GM12878 (cell line): ENCODE results near the gene STARD10. TPM values are rescaled to one million over a fixed set of nuclear protein-coding genes. Genes with fewer than 3 reads are reported as not detected.

Experiments used
- ATAC-seq: fragments of 200-7000 bp; cut with Tn5 transposase; 3 replicates; pipeline ENCODE4 v1.9.1; 2020; ENCODE audit warnings: mild to moderate bottlenecking, moderate library complexity
- BruUV-seq: library from RNA; stranded (reverse); fragments of 400-500 nt; replicated peaks from 2 replicates; lab custom pipeline; 2021; lab: Mats Ljungman, UMichigan
- CTCF ChIA-PET: fragments of 300-600 bp; sonication (Branson Sonifier 250); formaldehyde crosslinking; extraction: SDS; loops from one replicate; lab custom pipeline; 2021; ENCODE audit warnings: inconsistent platforms; lab: Yijun Ruan, JAX
- POLR2A ChIA-PET: fragments of 350-600 bp; formaldehyde crosslinking; extraction: SDS; loops from one replicate; lab custom pipeline; 2021; ENCODE audit warnings: inconsistent platforms; lab: Charles Lee
- RAD21 ChIA-PET: fragments of 300-600 bp; sonication (Branson Sonifier 250); formaldehyde crosslinking; loops from one replicate; lab custom pipeline; 2023; ENCODE audit warnings: antibody characterized with exemption; ENCODE audit not compliant: unreplicated experiment; lab: Charles Lee
- SMC1A ChIA-PET: fragments of 300-600 bp; sonication (Branson Sonifier 250); formaldehyde crosslinking; loops from one replicate; lab custom pipeline; 2023; ENCODE audit not compliant: unreplicated experiment, uncharacterized antibody; lab: Charles Lee
- DNase-seq: peaks from one replicate; pipeline ENCODE4 v3.0.0-alpha.2; 2011; ENCODE audit warnings: low read depth, low spot score
- FAIRE-seq: peaks from 3 replicates; lab custom pipeline; 2011; peaks lifted over from hg19 to GRCh38; lab: Jason Lieb, UNC
- H2AFZ ChIP-seq: 2 replicates; pipeline ENCODE4 v1.6.0; 2011; ENCODE audit warnings: low read depth, low read length, control low read depth; ENCODE audit not compliant: control insufficient read depth
- H3K27ac ChIP-seq: 2 replicates; pipeline ENCODE4 v1.5.1; 2011; ENCODE audit warnings: control low read depth; ENCODE audit not compliant: control insufficient read depth, insufficient read depth
- H3K27me3 ChIP-seq, 2 experiments: replicated peaks in 1 of 2; 2 replicates each; pipeline versions ENCODE4 v1.6.0 to v1.6.1; 2011; ENCODE audit warnings: low read length in 1 of 2; ENCODE audit not compliant: control insufficient read depth in 2 of 2, insufficient read depth in 2 of 2
- H3K36me3 ChIP-seq, 2 experiments: 2 replicates each; pipeline ENCODE4 v1.5.1; 2011; ENCODE audit warnings: low read length in 1 of 2; ENCODE audit not compliant: control insufficient read depth in 2 of 2, insufficient read depth in 2 of 2
- H3K4me1 ChIP-seq: 2 replicates; pipeline ENCODE4 v1.6.1; 2011; ENCODE audit warnings: mild to moderate bottlenecking, low read length, moderate library complexity, mixed read lengths; ENCODE audit not compliant: control insufficient read depth, insufficient read depth
- H3K4me2 ChIP-seq: 2 replicates; pipeline ENCODE4 v1.6.0; 2011; ENCODE audit warnings: control low read depth; ENCODE audit not compliant: control insufficient read depth, insufficient read depth
- H3K4me3 ChIP-seq: fragments of 200-600 bp; sonication (generic); 2 replicates; pipeline ENCODE4 v1.5.1; 2016
- H3K79me2 ChIP-seq: 2 replicates; pipeline ENCODE4 v1.6.0; 2011; ENCODE audit warnings: low read length; ENCODE audit not compliant: control insufficient read depth, insufficient read depth
- H3K9ac ChIP-seq: 2 replicates; pipeline ENCODE4 v1.8.0; 2011; ENCODE audit warnings: low read length, control low read depth, mixed read lengths; ENCODE audit not compliant: control insufficient read depth, insufficient read depth
- H3K9me3 ChIP-seq: replicated peaks from 3 replicates; pipeline ENCODE4 v1.5.1; 2011; ENCODE audit warnings: mild to moderate bottlenecking, low read length; ENCODE audit not compliant: control insufficient read depth, insufficient read depth
- H4K20me1 ChIP-seq: 2 replicates; pipeline ENCODE4 v1.6.0; 2011; ENCODE audit not compliant: control insufficient read depth, insufficient read depth
- BMI1 ChIP-seq: fragments of 450-650 bp; IDR thresholded peaks from 2 replicates; pipeline ENCODE4 v1.6.1; 2016; ENCODE audit warnings: mild to moderate bottlenecking, moderate library complexity, borderline replicate concordance
- BRCA1 ChIP-seq: IDR thresholded peaks from 2 replicates; pipeline ENCODE4 v1.6.1; 2011; ENCODE audit warnings: low read depth, low read length, improper control_type of control experiment
- CBFB ChIP-seq: IDR thresholded peaks from 2 replicates; pipeline ENCODE4 v1.6.1; 2016; ENCODE audit warnings: antibody characterized with exemption, low read depth
- CHD2 ChIP-seq: IDR thresholded peaks from 2 replicates; pipeline ENCODE4 v1.6.1; 2011; ENCODE audit warnings: low read depth, low read length, improper control_type of control experiment, borderline replicate concordance
- CHD4 ChIP-seq: fragments of 200-600 bp; sonication (generic); IDR thresholded peaks from 2 replicates; pipeline ENCODE4 v1.6.1; 2016; ENCODE audit warnings: mild to moderate bottlenecking
- EGR1 ChIP-seq, 2 experiments: IDR thresholded peaks; 1 replicate in 1 of 2; 2 replicates in 1 of 2; pipeline ENCODE4 v1.6.1; 2011 to 2012; ENCODE audit warnings: low read depth in 2 of 2, low read length in 2 of 2, borderline replicate concordance in 1 of 2, mild to moderate bottlenecking in 1 of 2, moderate library complexity in 1 of 2
- HCFC1 ChIP-seq: fragments of 150-350 bp; IDR thresholded peaks from 2 replicates; pipeline ENCODE4 v1.6.1; 2014; ENCODE audit warnings: low read length
- IKZF1 ChIP-seq: fragments of 450-650 bp; conservative IDR thresholded peaks from 2 replicates; pipeline ENCODE4 v1.6.1; 2017; ENCODE audit warnings: antibody characterized with exemption, mild to moderate bottlenecking
- NR2C2 ChIP-seq: IDR thresholded peaks from 2 replicates; pipeline ENCODE4 v1.6.1; 2011; ENCODE audit warnings: borderline replicate concordance, low read depth; ENCODE audit not compliant: control insufficient read depth, insufficient read length
- POLR2AphosphoS5 ChIP-seq: IDR thresholded peaks from 2 replicates; pipeline ENCODE4 v1.6.1; 2011; ENCODE audit warnings: mild to moderate bottlenecking, low read length, inconsistent platforms
- STAT1 ChIP-seq: fragments of 450-650 bp; conservative IDR thresholded peaks from 2 replicates; pipeline ENCODE4 v1.6.1; 2014; ENCODE audit warnings: antibody characterized with exemption, mild to moderate bottlenecking
- TCF12 ChIP-seq: IDR thresholded peaks from 2 replicates; pipeline ENCODE4 v1.6.1; 2011; ENCODE audit warnings: low read depth, mild to moderate bottlenecking, low read length
- ZNF274 ChIP-seq: IDR thresholded peaks from one replicate; pipeline ENCODE4 v1.8.0; 2011; ENCODE audit not compliant: insufficient read length, insufficient read depth
- ZNF384 ChIP-seq: IDR thresholded peaks from 2 replicates; pipeline ENCODE4 v1.6.1; 2012; ENCODE audit warnings: low read depth, mild to moderate bottlenecking, low read length, improper control_type of control experiment, borderline replicate concordance
- WGBS: methylation state at CpG from one replicate; pipeline ENCODE4 v1.1.6; 2016; ENCODE audit warnings: low lambda C conversion rate; ENCODE audit not compliant: insufficient replicate concordance, insufficient coverage; ENCODE audit errors: missing lambda C conversion rate; 5-methylcytosine and 5-hydroxymethylcytosine counted together
- in situ Hi-C: fragments of 300-500 bp; cut with MboI; formaldehyde crosslinking; loops from 9 replicates; pipeline ENCODE4 v1.14.3; 2018; ENCODE audit warnings: mixed read lengths
- intact Hi-C: fragments of 100-400 bp; cut with micrococcal nuclease; formaldehyde crosslinking; loops from one replicate; pipeline ENCODE4 v1.14.2; 2022; ENCODE audit not compliant: unreplicated experiment
- polyA plus RNA-seq, 11 experiments: library from polyadenylated mRNA; depleted of rRNA in 4 of 11; unstranded in 6 of 11; stranded (reverse) in 5 of 11; fragments of >200 nt; fragmentation: Nextera tagmentation in 4 of 11; fragmentation: Illumina TruSeq in 1 of 11; extraction: Ambion mirVana in 4 of 11; extraction: Trizol in 1 of 11; gene quantifications; 1 replicate in 1 of 11; 2 replicates in 10 of 11; pipeline versions ENCODE4 v1.2.1 to v1.2.3, GENCODE V29; 2011 to 2016; ENCODE audit warnings: inconsistent platforms in 2 of 11, missing spikeins in 2 of 11, low read depth in 1 of 11
- total RNA-seq, 4 experiments: library from RNA; depleted of rRNA in 3 of 4; stranded (reverse); fragments of >200 nt in 3 of 4; fragmentation: Illumina TruSeq in 1 of 4; extraction: Trizol in 1 of 4; gene quantifications; 2 replicates each; pipeline versions ENCODE4 v1.2.1 to v1.2.3, GENCODE V29; 2013 to 2021
- TF ChIP-seq, protein P1 (sequence below): fragments of 450-650 bp; IDR thresholded peaks from 2 replicates; pipeline ENCODE4 v1.6.1; 2017; ENCODE audit warnings: antibody characterized with exemption, mild to moderate bottlenecking, moderate library complexity
- TF ChIP-seq, protein P2 (sequence below): fragments of 450-650 bp; formaldehyde crosslinking; IDR thresholded peaks from 2 replicates; pipeline ENCODE4 v1.4.0; 2020; ENCODE audit warnings: mild to moderate bottlenecking, moderate library complexity

The STARD10 gene
- total and polyA plus RNA-seq, 10 of the 15 experiments (the other 5 are each of a cell fraction or from before 2014, with no cell fraction given), result 0.15 to 43.2 (median 23.1) TPM

GRCh38 chr11:72758304-72758689 is 35.5 kb downstream of the STARD10 start (continued):
- TF ChIP-seq, protein P1, sequence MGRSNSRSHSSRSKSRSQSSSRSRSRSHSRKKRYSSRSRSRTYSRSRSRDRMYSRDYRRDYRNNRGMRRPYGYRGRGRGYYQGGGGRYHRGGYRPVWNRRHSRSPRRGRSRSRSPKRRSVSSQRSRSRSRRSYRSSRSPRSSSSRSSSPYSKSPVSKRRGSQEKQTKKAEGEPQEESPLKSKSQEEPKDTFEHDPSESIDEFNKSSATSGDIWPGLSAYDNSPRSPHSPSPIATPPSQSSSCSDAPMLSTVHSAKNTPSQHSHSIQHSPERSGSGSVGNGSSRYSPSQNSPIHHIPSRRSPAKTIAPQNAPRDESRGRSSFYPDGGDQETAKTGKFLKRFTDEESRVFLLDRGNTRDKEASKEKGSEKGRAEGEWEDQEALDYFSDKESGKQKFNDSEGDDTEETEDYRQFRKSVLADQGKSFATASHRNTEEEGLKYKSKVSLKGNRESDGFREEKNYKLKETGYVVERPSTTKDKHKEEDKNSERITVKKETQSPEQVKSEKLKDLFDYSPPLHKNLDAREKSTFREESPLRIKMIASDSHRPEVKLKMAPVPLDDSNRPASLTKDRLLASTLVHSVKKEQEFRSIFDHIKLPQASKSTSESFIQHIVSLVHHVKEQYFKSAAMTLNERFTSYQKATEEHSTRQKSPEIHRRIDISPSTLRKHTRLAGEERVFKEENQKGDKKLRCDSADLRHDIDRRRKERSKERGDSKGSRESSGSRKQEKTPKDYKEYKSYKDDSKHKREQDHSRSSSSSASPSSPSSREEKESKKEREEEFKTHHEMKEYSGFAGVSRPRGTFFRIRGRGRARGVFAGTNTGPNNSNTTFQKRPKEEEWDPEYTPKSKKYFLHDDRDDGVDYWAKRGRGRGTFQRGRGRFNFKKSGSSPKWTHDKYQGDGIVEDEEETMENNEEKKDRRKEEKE, result no peak

- Histone ChIP-seq H3K79me2 (peaks cover 14% of the 10 kb centered on the region), H3K4me2 (no peak overlapping the region), H2AFZ (no peak overlapping the region), H3K9ac (no peak overlapping the region), H3K36me3 (no peaks in the 10 kb centered on the region; a peak in 1 of 4 replicates), H3K27me3 (no peaks in the 10 kb centered on the region), H3K4me1 (peaks cover 15% of the 10 kb centered on the region), H4K20me1 (no peaks in the 10 kb centered on the region), H3K9me3 (no peaks in the 10 kb centered on the region), H3K4me3 (no peak overlapping the region), H3K27ac (no peak overlapping the region)
- RAD21 ChIA-PET, result no interaction called here
- in situ Hi-C loops (no loop called here), intact Hi-C loops (no loop called here)
- CTCF ChIA-PET, result no interaction called here
- SMC1A ChIA-PET, result no interaction called here
- no peak for DNase-seq
- WGBS, result 70% methylated on average over 4 of the region's 4 CpGs
- POLR2A ChIA-PET, result no interaction called here
- no TSS peak for BruUV-seq
- ATAC-seq, result no peak
- no peak for FAIRE-seq
- no peak for TF ChIP-seq CBFB
- TF ChIP-seq ZNF274, result no peak
- no peak for TF ChIP-seq IKZF1
- no peak for TF ChIP-seq NR2C2
- no peak for TF ChIP-seq POLR2AphosphoS5
- TF ChIP-seq CHD2, result no peak
- no peak for TF ChIP-seq BMI1
- no peak for TF ChIP-seq HCFC1
- TF ChIP-seq STAT1, result no peak
- no peak for TF ChIP-seq CHD4
- TF ChIP-seq BRCA1, result no peak
- no peak for TF ChIP-seq ZNF384
- TF ChIP-seq TCF12, result no peak
- TF ChIP-seq, protein P2, sequence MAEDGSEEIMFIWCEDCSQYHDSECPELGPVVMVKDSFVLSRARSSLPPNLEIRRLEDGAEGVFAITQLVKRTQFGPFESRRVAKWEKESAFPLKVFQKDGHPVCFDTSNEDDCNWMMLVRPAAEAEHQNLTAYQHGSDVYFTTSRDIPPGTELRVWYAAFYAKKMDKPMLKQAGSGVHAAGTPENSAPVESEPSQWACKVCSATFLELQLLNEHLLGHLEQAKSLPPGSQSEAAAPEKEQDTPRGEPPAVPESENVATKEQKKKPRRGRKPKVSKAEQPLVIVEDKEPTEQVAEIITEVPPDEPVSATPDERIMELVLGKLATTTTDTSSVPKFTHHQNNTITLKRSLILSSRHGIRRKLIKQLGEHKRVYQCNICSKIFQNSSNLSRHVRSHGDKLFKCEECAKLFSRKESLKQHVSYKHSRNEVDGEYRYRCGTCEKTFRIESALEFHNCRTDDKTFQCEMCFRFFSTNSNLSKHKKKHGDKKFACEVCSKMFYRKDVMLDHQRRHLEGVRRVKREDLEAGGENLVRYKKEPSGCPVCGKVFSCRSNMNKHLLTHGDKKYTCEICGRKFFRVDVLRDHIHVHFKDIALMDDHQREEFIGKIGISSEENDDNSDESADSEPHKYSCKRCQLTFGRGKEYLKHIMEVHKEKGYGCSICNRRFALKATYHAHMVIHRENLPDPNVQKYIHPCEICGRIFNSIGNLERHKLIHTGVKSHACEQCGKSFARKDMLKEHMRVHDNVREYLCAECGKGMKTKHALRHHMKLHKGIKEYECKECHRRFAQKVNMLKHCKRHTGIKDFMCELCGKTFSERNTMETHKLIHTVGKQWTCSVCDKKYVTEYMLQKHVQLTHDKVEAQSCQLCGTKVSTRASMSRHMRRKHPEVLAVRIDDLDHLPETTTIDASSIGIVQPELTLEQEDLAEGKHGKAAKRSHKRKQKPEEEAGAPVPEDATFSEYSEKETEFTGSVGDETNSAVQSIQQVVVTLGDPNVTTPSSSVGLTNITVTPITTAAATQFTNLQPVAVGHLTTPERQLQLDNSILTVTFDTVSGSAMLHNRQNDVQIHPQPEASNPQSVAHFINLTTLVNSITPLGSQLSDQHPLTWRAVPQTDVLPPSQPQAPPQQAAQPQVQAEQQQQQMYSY (CRISPR knock-in tag), result no peak
- no peak for TF ChIP-seq EGR1 (IDR thresholded peaks at IDR 0.05; ENCODE audit: borderline replicate concordance in 1 of 2, low read depth in 2 of 2, low read length in 2 of 2)
Observed at GRCh38 chr11:72755713-72756285, 38.0 kb downstream of the STARD10 start.
